DMS53 treated with DMSO at 0.1 percent for 48 hours (cell line): ENCODE results near the gene RRBP1.

Source experiments
- DNase-seq: peaks from one replicate; lab custom pipeline; 2025; ENCODE audit not compliant: unreplicated experiment; lab: John Stamatoyannopoulos, UW

RRBP1 gene

GRCh38 chr20:17682103-17682888, at the start of gene RRBP1:
Gene RRBP1 (minus strand): TSS chr20:17682242. CDS start chr20:17660507, 21,735 bp downstream.
- peak; percentile 96 for DNase-seq

DNA sequence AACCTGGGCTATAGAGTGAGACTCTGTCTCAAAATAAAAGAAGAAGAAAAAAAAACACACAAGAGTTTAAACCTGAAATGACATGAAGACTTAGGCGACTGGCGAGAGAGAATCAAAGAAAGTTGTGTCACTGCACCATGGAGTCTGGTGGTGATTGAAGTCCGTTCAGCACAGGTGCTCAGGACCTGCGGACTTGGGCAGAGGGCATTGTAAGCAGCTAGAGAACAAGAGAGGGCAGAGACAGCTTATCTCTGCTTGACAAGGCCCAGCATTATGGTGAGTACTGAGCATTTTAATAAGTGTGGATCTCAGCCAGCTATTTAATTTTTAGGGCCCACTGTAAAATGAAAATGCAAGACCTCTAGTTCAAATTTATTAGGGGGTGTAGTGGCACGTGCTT, 49.2 kb upstream of the RRBP1 start:
- DNase-seq, result no peak

DNA sequence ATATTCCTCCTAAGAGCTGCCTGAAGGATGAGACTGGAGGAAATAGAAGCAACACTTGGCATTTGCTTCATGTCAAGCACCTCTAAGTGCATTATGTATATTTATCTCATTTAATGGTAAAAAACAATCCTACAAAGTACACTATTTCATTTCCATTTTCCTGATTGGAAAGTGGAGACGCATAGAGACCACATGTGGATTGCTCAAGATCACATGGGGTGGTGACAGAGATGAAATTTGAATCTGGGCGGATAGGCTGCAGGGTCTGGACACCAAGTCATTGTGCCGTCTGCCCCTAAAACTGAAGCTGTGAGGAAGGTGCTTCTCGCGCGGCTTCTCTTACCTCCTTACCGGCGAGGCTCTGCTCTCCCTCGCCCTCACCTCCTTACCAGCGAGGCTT, 48.0 kb upstream of the RRBP1 start:
- no peak for DNase-seq

DNA sequence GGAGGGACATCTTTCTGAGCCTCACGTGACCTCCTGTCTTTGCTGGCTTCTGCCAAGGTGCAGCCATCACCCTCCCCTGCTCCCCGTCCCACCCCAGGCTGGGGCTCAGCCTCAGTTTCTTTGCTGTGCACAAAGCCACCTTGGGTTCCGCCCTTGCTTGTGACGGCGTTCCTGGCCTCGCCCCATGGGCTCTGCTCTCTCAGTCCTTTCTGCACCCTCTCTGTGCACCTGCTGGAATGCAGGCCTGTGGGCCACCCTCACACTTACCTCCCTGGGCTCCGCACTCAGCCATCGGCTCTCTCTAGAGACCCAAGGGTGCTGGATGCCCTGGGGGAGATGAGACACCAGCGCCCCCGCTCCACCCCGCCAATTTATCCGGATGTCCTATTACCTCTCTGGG, 46.0 kb upstream of the RRBP1 start:
- DNase-seq, result no peak

GRCh38 chr20:17727351-17727750, 45.3 kb upstream of the RRBP1 start:
- no peak for DNase-seq

DNA sequence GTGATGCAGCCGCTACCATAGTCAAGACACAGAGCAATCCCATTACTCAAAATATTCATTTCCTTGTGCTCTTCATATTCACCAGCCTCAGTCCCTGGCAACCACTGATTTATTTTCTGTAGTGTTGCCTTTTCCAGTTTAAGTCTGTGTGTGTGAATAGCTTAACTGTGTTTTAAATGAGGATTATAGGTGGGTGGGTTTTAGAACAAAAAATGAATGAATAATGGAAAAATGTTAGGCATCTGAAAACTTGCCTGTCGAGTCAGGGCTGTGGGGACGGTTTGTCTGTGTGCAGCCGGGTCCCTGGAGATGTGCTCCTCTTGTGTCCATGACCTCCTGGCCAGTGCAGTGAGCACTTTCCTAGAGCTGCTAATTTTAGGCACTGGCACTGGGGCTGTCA, 44.9 kb upstream of the RRBP1 start:
- DNase-seq, result no peak

- DNase-seq, result peak; percentile 99
Observed at GRCh38 chr20:17725094-17725835, 43.2 kb upstream of the RRBP1 start.

GRCh38 chr20:17723301-17723691, 41.3 kb upstream of the RRBP1 start:
- DNase-seq, result no peak

DNA sequence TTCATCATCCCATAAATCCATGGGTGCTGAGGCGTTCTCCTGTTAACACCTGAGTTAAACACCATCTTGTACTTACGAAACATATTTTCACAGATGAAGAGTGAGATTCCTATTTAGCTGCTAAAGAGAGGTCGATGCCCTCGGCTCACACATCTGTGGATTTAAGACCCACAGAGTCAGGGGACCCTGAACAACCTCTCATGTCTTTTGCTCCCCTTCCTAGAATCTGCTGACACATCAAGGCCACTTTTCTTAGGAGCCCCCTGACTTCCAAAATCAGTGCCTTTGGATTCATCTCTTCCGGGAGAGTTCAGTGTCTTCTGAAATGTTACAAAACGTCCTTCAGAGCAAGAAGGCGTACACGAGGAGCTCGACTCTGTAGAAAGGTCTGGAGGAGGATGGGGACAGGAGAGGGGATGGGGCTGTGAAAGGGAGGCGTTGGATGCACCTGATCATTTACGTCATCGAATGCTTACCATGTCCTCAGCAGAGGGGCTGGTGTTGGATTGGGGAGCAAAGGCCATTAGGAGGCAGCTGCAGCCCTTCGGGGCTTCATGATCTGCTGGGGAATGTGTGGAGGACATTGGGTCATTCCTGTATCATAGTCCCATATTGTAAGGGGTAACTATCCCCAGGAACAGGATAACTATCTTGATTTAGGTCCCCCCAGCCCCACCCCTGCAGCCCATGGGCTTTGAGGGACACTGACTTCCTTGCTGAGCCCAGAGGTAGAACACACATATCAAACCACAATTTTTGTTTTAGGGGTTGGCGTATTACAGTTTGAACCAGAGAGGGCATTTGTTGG, 40.7 kb upstream of the RRBP1 start:
- DNase-seq, result no peak

DNA sequence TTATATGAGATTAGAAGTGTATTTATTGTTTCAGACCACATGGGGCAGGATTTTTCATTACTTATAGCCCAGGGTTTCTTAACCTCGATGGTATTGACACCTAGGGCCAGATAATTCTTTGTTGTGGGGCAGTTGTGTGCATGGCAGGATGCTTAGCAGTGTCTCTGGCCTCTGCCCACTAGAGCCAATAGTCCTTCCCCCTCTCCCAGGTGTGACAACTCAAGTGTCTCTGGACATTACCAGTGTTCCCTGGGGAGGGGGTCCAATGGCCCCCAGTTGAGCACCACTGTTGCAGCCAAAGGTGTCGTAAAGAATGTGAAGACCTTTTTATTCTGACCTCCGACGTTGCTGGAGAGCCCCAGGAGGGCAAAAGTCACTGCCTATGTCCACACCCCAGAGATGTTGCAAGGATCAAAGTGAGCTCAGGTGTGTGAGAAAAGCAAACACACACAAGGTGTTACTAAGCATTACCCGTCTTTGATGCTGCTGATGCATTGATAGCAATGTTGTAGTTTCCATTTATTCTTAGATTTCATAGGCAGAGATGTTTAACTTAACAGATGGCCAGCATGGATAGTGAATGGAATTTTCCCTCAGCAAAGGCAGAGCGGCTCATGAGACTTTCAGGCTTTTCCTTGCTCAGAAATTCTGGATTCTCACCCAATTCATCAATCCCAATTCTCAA, 39.9 kb upstream of the RRBP1 start:
- peak; percentile 77 for DNase-seq

GRCh38 chr20:17720755-17721154, 38.7 kb upstream of the RRBP1 start:
- no peak for DNase-seq

DNA sequence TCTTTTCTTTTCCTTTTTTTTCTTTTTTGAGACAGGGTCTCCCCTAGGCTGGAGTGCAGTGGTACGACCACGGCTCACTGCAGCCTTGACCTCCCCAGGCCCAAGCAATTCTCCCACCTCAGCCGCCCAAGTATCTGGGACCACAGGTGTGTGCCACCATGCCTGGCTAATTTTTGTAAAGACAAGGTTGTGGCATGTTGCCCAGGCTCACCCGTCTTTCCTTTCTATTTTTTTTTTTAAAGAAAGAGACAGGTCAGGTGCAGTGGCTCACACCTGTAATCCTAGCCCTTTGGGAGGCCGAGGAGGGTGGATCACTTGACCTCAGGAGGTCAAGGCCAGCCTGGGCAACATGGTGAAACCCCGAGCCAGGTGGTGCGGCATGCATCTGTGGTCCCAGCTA, 34.3 kb upstream of the RRBP1 start:
- no peak for DNase-seq

GRCh38 chr20:17715075-17715474, 33.0 kb upstream of the RRBP1 start:
- DNase-seq, result no peak

- DNase-seq, result no peak
Observed at GRCh38 chr20:17714597-17714996, 32.6 kb upstream of the RRBP1 start.

DNA sequence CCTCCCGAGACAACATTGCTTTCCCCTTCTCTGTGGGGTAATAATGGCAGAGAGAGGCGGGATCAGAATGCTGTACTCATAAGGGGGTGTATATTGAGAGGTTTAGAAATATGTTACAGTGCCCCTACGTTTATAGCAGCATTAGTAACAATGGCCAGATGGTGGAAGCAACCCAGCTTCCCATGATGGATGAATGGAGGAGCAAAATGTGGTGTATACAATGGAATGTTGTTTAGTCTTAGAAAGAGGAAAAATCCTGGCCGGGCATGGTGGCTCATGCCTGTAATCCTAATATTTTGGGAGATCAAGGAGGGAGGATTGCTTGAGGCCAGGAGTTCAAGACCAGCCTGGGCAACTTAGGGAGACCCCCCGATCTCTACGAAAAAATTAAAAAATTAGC, 30.7 kb upstream of the RRBP1 start:
- DNase-seq, result no peak

DNA sequence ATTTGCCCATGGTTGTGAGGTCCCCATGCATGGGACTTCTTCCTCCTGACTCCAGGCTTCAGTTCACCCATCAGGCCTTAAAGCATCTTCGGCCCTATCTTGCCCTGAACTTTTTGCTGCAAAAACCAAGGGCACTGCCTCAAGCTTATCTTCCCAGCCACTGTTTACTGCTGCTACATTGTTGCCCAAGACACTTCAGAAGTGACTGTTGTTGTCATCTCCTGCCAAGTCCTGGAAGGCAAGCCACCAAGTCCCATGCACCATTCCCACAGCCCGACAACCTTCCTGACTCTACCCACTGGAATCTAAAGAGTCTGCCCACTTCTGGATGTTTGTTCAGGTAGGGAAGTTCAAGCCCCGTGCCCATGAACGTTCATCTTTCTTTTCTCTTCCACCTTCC, 30.2 kb upstream of the RRBP1 start:
- DNase-seq, result no peak

- DNase-seq, result no peak
Observed at GRCh38 chr20:17711267-17711627, 29.2 kb upstream of the RRBP1 start.

GRCh38 chr20:17710379-17711266, 28.6 kb upstream of the RRBP1 start:
- DNase-seq, result no peak

DNA sequence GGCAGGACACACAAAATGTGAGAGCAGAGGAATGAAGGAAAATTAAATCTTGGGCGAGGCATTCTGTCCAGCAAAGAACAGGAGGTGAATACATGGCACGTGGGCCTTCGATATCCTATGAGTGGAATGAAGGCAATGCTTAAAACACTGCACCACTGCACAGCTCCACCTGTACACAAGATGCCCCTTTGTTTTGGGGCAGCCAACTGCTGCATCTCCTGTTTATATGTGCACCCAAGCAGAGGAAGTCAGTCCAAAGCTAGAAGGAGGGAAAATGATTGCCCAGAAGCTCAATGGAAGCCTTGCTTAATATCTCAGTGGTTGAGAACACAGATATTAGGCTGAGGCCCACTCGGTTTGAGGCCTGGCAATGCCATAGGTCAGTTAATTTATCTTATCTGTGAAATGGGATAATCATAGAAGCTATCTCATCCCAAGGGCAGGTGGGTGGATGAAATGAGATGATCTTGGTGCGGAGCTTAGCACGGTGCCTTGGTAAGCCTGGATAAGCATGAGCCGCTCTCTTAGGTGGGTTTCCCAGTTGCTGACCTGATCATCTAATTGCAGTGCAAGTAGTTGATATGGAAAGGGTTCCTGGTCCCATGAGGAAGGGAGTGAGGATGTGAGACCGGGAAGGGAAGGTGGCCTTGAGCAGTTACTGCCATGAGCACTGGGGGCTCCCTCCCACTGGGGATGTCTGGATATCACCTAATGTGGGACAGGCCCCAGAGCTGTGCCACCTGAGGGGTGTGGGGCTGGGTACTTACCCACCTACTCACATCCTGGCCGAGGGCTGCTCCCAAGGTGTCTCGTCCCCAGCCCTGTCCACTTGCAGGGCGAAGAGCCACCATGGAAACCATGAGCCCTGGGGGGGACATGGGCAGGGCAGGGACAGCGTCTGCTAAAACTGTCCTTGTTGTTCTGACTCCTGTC, 27.6 kb upstream of the RRBP1 start:
- no peak for DNase-seq
